HepG2 (cell line): ENCODE measurements around the gene SMG5. TPM values are rescaled to one million over a fixed set of nuclear protein-coding genes. Genes with fewer than 3 reads are reported as not detected.
A peak's percentile ranks its signal among the peaks of the same experiment; 100 is the strongest.

Source experiments
- ATF7-NPFF ChIP-seq: sonication (generic); formaldehyde crosslinking; IDR thresholded peaks from 2 replicates; pipeline ENCODE4 v1.8.1; 2023; ENCODE audit warnings: mild to moderate bottlenecking, low read depth, missing genetic modification reagents, moderate library complexity
- HCFC1 ChIP-seq: fragments of 150-350 bp; IDR thresholded peaks from 2 replicates; pipeline ENCODE4 v1.6.1; 2014; ENCODE audit warnings: low read depth, low read length
- HOXA5 ChIP-seq: sonication (generic); formaldehyde crosslinking; IDR thresholded peaks from 2 replicates; pipeline ENCODE4 v1.4.0; 2020; ENCODE audit warnings: missing genetic modification reagents
- KDM6A ChIP-seq: IDR thresholded peaks from 2 replicates; pipeline ENCODE4 v1.6.1; 2016; ENCODE audit warnings: low read depth
- MIER3 ChIP-seq: IDR thresholded peaks from 2 replicates; pipeline ENCODE4 v1.6.1; 2016; ENCODE audit warnings: missing compliant biosample characterization, borderline replicate concordance
- MNT ChIP-seq: fragments of 450-650 bp; IDR thresholded peaks from 2 replicates; pipeline ENCODE4 v1.6.1; 2016
- MTERF4 ChIP-seq: sonication (generic); formaldehyde crosslinking; IDR thresholded peaks from 2 replicates; pipeline ENCODE4 v1.8.0; 2023; ENCODE audit warnings: mild to moderate bottlenecking, missing genetic modification reagents
- MXI1 ChIP-seq: IDR thresholded peaks from 3 replicates; pipeline ENCODE4 v1.6.1; 2012; ENCODE audit warnings: low read depth, low read length, inconsistent platforms, borderline replicate concordance
- NFIB ChIP-seq: sonication (generic); formaldehyde crosslinking; IDR thresholded peaks from 2 replicates; pipeline ENCODE4 v1.9.0; 2021; ENCODE audit warnings: missing genetic modification reagents, mild to moderate bottlenecking, borderline replicate concordance
- NRL ChIP-seq: sonication (generic); formaldehyde crosslinking; IDR thresholded peaks from 2 replicates; pipeline ENCODE4 v1.5.0; 2020; ENCODE audit warnings: missing genetic modification reagents, mild to moderate bottlenecking, moderate library complexity, borderline replicate concordance
- PBX2 ChIP-seq: IDR thresholded peaks from 2 replicates; pipeline ENCODE4 v1.6.1; 2016; ENCODE audit warnings: control low read depth
- REXO4 ChIP-seq: sonication (generic); formaldehyde crosslinking; IDR thresholded peaks from 2 replicates; pipeline ENCODE4 v1.8.0; 2022; ENCODE audit warnings: missing genetic modification reagents, mild to moderate bottlenecking, borderline replicate concordance
- SAFB2 ChIP-seq: sonication (generic); formaldehyde crosslinking; IDR thresholded peaks from 2 replicates; pipeline ENCODE4 v1.5.1; 2020; ENCODE audit warnings: missing genetic modification reagents, low read depth, mild to moderate bottlenecking, borderline replicate concordance
- SALL2 ChIP-seq: sonication (generic); formaldehyde crosslinking; IDR thresholded peaks from 2 replicates; pipeline ENCODE4 v1.8.1; 2023; ENCODE audit warnings: mild to moderate bottlenecking, missing genetic modification reagents, inconsistent platforms
- SAP130 ChIP-seq: IDR thresholded peaks from 2 replicates; pipeline ENCODE4 v1.6.1; 2016; ENCODE audit warnings: low read depth
- SNAPC2 ChIP-seq: sonication (generic); formaldehyde crosslinking; IDR thresholded peaks from 2 replicates; pipeline ENCODE4 v1.8.1; 2022; ENCODE audit warnings: mild to moderate bottlenecking, missing genetic modification reagents
- TEAD3 ChIP-seq: optimal IDR thresholded peaks from 2 replicates; pipeline ENCODE3; 2016; ENCODE audit warnings: borderline replicate concordance
- TFE3 ChIP-seq: IDR thresholded peaks from 2 replicates; pipeline ENCODE4 v1.6.1; 2016
- ZBTB46 ChIP-seq: sonication (generic); formaldehyde crosslinking; IDR thresholded peaks from 2 replicates; pipeline ENCODE4 v1.4.0; 2020; ENCODE audit warnings: mild to moderate bottlenecking, missing genetic modification reagents, borderline replicate concordance
- ZKSCAN5 ChIP-seq: sonication (generic); formaldehyde crosslinking; IDR thresholded peaks from 2 replicates; pipeline ENCODE4 v1.5.1; 2020; ENCODE audit warnings: mild to moderate bottlenecking, missing genetic modification reagents
- ZNF180 ChIP-seq: sonication (generic); formaldehyde crosslinking; IDR thresholded peaks from 2 replicates; pipeline ENCODE4 v1.4.0; 2020; ENCODE audit warnings: low read depth, missing genetic modification reagents, borderline replicate concordance
- ZNF205 ChIP-seq: IDR thresholded peaks from 2 replicates; pipeline ENCODE4 v1.6.1; 2018; ENCODE audit warnings: missing biosample characterization, missing genetic modification reagents
- ZNF230 ChIP-seq: sonication (generic); formaldehyde crosslinking; IDR thresholded peaks from 2 replicates; pipeline ENCODE4 v1.4.0; 2020; ENCODE audit warnings: mild to moderate bottlenecking, missing genetic modification reagents
- ZNF713 ChIP-seq: sonication (generic); formaldehyde crosslinking; IDR thresholded peaks from 2 replicates; pipeline ENCODE4 v1.4.0; 2020; ENCODE audit warnings: mild to moderate bottlenecking, missing genetic modification reagents
- polyA plus RNA-seq, 8 experiments: library from polyadenylated mRNA; depleted of rRNA in 3 of 8; stranded (reverse) in 7 of 8; unstranded in 1 of 8; fragments of >200 nt; fragmentation: Illumina TruSeq in 4 of 8; extraction: Trizol in 4 of 8; gene quantifications; 2 replicates each; pipeline versions ENCODE4 v1.2.1 to v1.2.3, GENCODE V29; 2011 to 2016; ENCODE audit warnings: low read depth in 4 of 8, missing spikeins in 1 of 8, mixed read lengths in 1 of 8; ENCODE audit not compliant: insufficient read depth in 1 of 8
- total RNA-seq, 5 experiments: library from RNA; depleted of rRNA; stranded (reverse); fragments of >200 nt; fragmentation: Illumina TruSeq; extraction: Trizol; gene quantifications; 2 replicates each; pipeline ENCODE4 v1.2.3, GENCODE V29; 2016; ENCODE audit warnings: low read depth in 1 of 5

Gene SMG5
- total and polyA plus RNA-seq, 2 of the 13 experiments (the other 11 are each of a cell fraction or from before 2014, with no cell fraction given): 50.5 to 84.0 TPM

- no peak for TF ChIP-seq ZNF180 (CRISPR knock-in tag)
- TF ChIP-seq TEAD3 (CRISPR knock-in tag): peak; percentile 13
- no peak for TF ChIP-seq ZBTB46 (CRISPR knock-in tag)
- TF ChIP-seq SAP130 (CRISPR knock-in tag): 0 out of 2 replicates have a peak, but pooled peaks have one; percentile 19
- TF ChIP-seq ZNF230 (CRISPR knock-in tag): no peak
- TF ChIP-seq SAFB2 (CRISPR knock-in tag): no peak
- no peak for TF ChIP-seq NFIB
- no peak for TF ChIP-seq SALL2 (CRISPR knock-in tag)
- no peak for TF ChIP-seq NRL
- no peak for TF ChIP-seq ZKSCAN5 (CRISPR knock-in tag)
- TF ChIP-seq HCFC1: no peak
- TF ChIP-seq ZNF713: no peak
- no peak for TF ChIP-seq SNAPC2 (CRISPR knock-in tag)
- no peak for TF ChIP-seq MTERF4
- TF ChIP-seq MXI1: no peak
- TF ChIP-seq PBX2 (CRISPR knock-in tag): no peak
- TF ChIP-seq MNT: no peak
- no peak for TF ChIP-seq REXO4 (CRISPR knock-in tag)
- 0 out of 2 replicates have a peak, but pooled peaks have one; percentile 21 for TF ChIP-seq ATF7-NPFF (CRISPR knock-in tag)
- TF ChIP-seq HOXA5 (CRISPR knock-in tag): no peak
- TF ChIP-seq TFE3 (CRISPR knock-in tag): no peak
- TF ChIP-seq ZNF205 (CRISPR knock-in tag): no peak
- TF ChIP-seq MIER3 (CRISPR knock-in tag): no peak
- TF ChIP-seq KDM6A (CRISPR knock-in tag): no peak
Observed at GRCh38 chr1:156247460-156248322, 34.9 kb downstream of the SMG5 start, which contains the start of gene PAQR6 (continued).
